Measurements from ENCODE around the gene LIN7A.

The LIN7A gene

DNA sequence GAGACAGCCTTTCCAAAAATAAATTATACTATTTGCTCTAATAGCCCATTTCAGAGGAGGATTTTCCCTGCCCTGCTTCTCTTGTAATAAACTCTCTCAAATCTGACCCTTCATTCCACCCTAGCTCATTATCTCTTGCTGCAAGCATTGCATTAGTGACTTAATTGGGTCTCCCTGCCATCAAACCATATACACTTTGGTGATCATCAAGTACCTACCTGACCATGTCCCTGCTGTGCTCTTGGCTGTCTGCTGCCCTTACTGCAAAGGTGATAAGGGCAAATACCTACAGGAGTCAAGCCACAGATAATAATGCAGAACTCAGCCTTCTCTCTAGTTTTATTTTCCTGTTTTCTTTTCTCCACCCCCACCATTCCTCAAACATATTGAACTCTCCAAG, 88.4 kb downstream of the LIN7A start:
- DNase-seq = no peak

- no peak for DNase-seq
Measured at GRCh38 chr12:80848858-80849257, 88.9 kb downstream of the LIN7A start.

GRCh38 chr12:80847575-80847974, 90.2 kb downstream of the LIN7A start:
- no peak for DNase-seq

- no peak for DNase-seq
Measured at GRCh38 chr12:80846952-80847351, 90.8 kb downstream of the LIN7A start.

DNA sequence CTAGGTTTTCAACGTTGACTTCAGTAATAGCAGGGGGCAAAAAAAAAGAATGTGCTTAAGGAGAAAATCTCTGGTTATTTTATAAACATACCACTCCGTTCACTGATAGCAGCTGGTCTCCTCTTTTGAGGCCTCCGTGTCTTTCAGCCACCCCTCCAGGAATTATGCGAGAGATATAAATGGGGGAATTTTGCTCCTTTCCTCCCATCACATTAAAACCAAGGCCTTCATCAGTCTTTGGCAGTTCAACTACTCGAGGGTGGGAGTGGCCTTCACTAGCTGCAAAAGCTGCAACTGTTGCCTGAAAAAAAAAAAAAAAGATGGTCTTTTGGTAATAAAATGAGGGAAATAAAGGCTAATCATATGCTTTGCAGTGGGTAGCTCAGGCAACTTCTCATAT, 92.1 kb downstream of the LIN7A start:
- no peak for DNase-seq

GRCh38 chr12:80843969-80844368, 93.8 kb downstream of the LIN7A start:
- no peak for DNase-seq

GRCh38 chr12:80838708-80839107, 99.0 kb downstream of the LIN7A start:
- DNase-seq = no peak

GRCh38 chr12:80838024-80838658, 99.6 kb downstream of the LIN7A start:
- DNase-seq = no peak

DNA sequence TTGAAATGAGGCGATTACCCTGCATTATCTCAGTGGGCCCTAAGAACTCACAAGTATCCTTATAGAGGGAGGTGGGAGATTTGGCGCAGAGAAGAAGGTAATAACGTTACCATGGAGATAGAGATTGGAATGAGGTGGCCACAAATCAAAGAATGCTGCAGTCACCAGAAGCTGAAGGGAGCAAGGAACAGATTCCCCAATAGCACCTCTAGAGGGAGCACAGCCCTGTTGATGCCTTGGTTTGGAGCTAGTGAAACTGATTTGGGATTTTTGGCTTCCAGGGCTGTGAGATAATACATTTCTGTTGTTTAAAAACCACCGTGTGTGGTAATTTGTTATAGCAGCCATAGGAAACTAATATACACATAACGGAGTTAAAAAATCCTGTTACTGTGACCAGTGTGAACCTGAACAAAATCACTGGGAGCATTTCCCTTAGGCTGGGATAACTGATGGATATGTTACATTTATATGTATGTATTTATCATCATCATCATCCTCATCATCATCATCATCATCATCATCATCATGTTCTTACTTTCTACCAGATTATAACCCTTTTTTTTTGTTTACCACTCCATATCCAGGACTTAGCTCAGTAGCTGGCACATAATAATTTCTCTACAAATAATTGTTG, 100.3 kb downstream of the LIN7A start:
- no peak for DNase-seq

DNA sequence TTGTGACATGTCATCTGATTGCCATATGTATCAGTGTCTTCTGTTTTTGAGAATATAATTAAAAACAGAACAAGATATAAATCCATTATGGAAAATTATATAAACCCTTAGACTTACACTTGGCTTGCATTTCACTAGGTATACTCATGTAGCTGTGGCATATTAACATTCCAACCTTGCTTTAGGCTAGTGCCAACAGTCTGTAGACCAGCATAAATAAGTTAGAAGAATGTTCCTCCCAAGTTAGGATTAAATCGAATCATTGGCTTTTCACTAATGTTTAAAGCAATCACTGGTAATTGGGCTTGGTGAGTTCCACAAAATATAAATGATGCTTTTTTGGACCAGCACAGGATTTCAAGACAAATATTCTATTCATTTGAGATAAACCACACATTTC, 103.0 kb downstream of the LIN7A start:
- DNase-seq = no peak

DNA sequence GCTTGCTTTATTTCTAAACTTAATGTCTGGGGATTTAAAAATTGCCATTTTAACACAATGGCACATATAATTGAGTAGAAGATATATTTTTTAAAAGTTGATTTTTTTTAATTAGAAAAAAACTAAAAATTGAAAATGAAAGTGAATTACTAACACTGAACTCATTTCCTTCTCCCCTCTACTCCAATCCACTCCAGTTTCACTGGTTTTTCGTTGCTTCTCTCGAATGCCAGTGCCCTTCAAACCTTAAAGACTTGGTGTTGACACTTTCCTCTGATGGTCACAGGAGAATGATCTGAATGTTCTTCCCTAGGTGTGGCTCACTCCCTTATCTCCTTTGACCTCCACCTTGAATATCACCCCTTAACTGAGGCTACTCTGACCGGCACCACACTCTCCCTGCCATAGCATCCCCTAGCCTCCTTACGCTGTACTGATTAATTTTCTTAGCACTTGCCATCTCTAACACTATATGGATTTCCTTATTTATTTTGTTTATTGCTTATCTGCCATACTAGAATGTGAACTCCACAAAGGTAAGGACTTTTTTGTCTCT, 107.1 kb downstream of the LIN7A start:
- DNase-seq = no peak

DNA sequence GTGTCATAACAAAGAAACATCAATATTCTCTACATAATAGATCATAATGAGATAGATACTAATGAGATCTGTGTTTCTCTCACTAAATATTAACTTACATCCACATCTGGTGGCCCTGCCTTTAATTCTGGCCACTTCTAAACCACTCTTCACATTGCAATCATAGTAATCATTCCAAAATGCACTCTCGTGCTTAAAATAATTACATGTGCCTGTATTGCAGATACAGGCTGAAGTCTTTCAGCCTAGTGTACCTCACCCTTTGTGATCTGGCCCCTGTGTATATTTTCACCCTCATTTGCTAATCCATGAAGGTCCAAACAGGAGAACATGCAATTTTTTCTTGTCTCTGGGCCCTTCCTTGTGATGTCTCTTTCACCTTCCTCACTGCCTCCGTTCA, 108.0 kb downstream of the LIN7A start:
- DNase-seq = no peak

- DNase-seq = no peak
Measured at GRCh38 chr12:80825506-80825905, 112.2 kb downstream of the LIN7A start.

DNA sequence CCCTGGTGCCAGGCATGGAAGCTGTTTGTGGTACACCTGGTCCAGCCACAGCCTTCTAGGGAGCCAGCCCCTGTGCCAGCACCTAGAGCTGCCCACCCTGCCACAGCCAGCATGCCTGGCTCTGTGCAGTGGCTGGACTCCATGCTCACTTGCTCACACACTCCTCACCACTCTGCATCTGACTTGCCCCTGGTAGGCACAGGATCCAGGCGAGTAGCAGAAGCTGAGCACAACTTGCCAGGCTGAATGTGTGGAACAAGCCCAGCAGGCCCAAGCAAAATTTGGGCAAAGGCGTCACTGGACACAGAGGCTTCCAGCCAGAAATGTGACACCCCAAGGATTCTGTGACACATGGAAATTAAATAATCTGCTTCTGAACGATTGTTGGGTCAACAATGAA, 114.3 kb downstream of the LIN7A start:
- no peak for DNase-seq

DNA sequence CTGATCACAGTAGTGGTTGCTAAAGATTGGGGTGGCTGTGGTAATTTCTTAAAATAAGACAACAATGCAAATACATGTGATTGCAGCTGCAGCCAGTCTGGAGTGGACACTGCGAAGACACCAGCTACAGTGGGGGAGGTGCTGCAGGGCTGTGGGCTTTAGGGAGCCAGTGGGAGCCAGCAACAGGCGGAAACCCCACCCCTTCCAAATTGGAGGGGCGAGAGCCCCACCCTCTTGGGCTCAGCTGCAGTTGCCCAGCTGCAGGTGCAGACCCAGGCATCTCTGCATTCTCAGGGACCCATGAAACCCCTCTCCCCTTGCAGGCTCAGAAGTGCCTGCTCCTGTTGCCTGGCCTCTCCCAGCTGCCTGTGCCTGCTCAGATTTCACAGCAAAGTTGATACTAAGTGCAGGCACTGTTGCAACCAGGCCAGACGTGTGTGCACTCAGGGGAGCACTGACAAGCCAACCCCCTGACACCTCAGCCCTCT, 116.2 kb downstream of the LIN7A start:
- no peak for DNase-seq

GRCh38 chr12:80818878-80819277, 118.9 kb downstream of the LIN7A start:
- no peak for DNase-seq

DNA sequence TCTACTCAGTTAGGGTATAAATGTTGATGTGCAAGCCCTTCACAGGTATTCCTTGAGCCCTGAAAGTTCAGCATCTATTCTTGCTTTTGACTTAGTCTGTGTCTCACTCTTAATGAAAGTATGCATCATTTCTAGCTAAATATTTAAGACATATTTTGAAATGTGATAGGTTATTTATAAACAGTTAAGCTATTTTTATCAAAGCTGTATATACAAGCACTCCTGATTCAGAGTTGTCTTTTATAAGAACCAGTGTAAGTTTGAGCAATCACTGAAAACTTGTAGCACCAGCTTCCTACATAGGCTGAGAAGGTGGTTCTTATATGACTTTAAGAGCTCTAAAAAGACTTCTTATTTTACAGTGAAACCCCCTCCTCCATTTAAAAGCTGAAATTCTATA, 122.4 kb downstream of the LIN7A start:
- DNase-seq = no peak

GRCh38 chr12:80814453-80814852, 123.3 kb downstream of the LIN7A start:
- no peak for DNase-seq

- DNase-seq = no peak
Measured at GRCh38 chr12:80813820-80814219, 123.9 kb downstream of the LIN7A start.

GRCh38 chr12:80811957-80812708, 125.6 kb downstream of the LIN7A start:
- DNase-seq = no peak

GRCh38 chr12:80810874-80811273, 126.9 kb downstream of the LIN7A start:
- no peak for DNase-seq

DNA sequence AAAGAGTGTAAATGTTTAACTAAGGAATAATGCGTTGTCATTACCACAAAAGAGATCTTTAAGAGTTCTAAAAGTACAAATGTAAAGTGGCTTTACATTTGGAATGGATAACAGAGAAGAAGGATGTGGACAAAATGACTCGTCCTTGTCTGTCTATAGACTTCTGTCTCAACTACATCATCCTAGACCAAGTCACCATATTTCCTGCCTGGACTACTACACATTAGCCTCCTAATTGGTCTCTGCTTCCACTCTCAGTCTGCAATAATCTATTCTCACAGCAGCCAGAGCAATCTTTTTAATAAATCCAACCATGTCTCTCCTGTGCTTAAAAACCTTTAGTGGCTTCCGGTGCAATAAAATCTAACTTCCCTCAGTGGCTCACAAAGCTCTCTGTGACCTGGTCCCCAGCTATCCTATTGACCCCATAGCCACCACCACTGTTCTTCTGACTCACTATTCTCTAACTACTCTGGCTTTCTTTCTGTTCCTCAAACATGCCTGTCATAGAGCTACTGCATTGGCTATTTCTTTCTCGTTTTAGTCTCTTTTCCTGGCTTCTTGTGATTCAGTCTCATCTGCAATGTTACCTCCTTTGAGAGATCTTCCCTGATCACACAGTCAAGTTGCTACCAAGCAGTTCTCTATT, 130.0 kb downstream of the LIN7A start:
- no peak for DNase-seq

DNA sequence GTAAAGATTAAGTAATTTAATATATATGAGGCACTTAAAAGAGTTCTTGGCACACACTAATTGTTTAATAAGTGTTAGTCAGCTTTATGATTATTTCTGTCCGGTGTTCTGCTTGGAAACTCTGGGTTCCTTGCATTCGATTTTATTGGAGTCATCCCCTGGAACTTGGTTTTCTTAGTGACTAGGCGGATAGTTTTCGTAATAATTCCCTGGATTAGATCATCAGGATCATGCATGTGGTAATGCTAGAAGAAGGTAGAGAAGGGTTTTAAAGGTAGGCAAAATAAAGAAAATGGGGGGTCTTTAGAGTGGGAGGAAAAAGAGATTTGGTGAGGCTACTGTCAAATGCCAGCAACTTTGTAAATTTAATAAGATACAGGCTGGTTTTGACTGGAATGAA, 132.6 kb downstream of the LIN7A start:
- no peak for DNase-seq

Measured in CD4-positive, alpha-beta T cell treated with Interleukin-10 for 1 hour (primary cell).